Measurements from ENCODE around the gene ADAM8.
"Not testable (repeated sequence)": the region's sequence is repeated elsewhere in the genome, so short reads cannot be mapped to it uniquely, and the experiment has no call there.

The ADAM8 gene

GRCh38 chr10:133231244-133231945 lies 45.3 kb downstream of the ADAM8 start:
- DNase-seq (ENCODE audit: low read depth in 2 of 2), result no peak

- no peak for DNase-seq (ENCODE audit: low read depth in 2 of 2)
These were observed 46.1 kb downstream of the ADAM8 start for GRCh38 chr10:133230387-133231195.

GRCh38 chr10:133230044-133230361 lies 46.7 kb downstream of the ADAM8 start, which contains the start of gene UTF1:
TSS of gene UTF1 (plus strand) at chr10:133230217. CDS start at chr10:133230289, 72 bp downstream.
- DNase-seq (ENCODE audit: low read depth in 2 of 2), result no peak

DNA sequence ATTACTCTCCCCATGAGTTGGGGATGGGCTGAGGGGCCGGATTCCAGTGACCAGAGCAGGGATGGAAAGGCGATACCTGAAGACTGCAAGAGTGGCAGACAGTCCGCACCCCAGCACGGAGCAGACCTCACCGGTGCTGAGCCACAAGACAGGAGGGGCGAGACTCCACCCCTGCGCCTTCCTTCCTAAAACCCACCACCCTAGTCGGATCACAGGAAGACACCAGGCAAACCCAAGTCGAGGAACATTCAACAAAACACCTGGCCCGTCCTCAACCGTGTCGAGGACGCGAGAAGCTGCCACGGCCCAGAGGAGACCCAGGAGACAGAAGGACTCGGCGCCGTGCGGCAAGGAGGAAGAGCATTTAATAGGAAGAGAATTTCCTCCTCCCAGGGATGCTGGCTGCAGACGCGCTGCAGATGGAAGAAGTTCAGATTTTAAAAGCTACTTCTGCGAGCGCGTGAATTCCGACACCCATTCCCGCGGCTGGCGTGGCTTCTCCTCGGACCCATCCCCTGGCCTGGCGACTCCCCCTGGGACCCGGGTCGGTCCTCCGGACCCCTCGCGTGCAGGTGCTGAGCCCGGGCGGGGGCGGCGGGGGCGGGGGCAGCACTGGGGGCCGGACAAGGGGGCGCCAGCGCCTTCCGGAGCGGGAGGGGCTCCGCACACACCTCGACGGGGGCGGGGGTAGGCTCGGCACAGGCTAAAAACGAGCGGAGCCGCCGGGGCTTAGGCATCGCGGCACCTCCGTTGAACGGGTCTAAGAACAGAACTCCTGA lies 47.2 kb downstream of the ADAM8 start:
- DNase-seq (ENCODE audit: low read depth in 2 of 2), result no peak

GRCh38 chr10:133227256-133227655 lies 49.4 kb downstream of the ADAM8 start:
- no peak for DNase-seq (ENCODE audit: low read depth in 2 of 2)

DNA sequence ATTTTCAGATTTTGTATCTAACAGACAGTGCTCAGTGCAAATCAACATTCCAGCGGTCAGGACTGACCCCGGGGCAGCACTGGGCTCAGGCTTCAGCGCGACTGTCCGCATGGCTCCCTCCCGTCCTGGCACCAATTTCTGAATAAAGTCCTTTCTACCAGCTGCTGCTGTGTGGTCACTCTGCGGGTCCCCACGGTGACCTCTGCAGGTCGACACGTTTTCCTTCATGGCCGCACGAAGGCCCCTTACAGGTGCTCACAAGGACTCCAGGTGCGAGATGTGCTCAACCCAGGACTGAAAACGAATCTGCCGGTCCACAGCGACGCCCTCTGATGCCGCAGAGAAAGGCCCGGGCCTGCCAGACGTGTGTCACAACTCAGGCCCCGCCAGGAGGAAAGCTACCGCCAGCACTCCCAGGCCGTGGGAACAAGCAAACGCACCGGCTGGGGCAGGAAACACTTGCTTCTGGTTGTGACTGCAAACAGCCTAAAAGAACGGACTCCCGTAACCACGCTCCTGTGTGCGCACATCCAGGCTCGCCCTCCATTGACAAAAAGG lies 50.3 kb downstream of the ADAM8 start:
- DNase-seq (ENCODE audit: low read depth in 2 of 2), result no peak

- DNase-seq (ENCODE audit: low read depth in 2 of 2), result no peak
These were observed 50.9 kb downstream of the ADAM8 start for GRCh38 chr10:133225707-133226191.

- no peak for DNase-seq (ENCODE audit: low read depth in 2 of 2)
These were observed 51.8 kb downstream of the ADAM8 start for GRCh38 chr10:133224756-133225372.

GRCh38 chr10:133224076-133224475 lies 52.6 kb downstream of the ADAM8 start:
- DNase-seq (ENCODE audit: low read depth in 2 of 2), result no peak

DNA sequence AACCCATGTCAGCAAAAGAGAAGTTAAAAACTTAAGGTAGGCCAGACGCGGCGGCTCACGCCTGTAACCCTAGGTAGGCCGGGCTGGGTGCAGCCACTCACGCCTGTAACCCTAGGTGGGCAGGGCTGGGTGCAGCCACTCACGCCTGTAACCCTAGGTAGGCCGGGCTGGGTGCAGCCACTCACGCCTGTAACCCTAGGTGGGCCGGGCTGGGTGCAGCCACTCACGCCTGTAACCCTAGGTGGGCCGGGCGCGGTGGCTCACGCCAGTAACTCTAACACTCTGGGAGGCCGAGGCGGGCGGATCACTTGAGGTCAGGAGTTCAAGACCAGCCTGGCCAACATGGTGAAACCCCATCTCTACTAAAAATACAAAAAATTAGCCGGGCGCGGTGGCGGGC lies 54.9 kb downstream of the ADAM8 start:
- DNase-seq (ENCODE audit: low read depth in 2 of 2), result not testable (repeated sequence)

- DNase-seq (ENCODE audit: low read depth in 2 of 2), result no peak
These were observed 55.3 kb downstream of the ADAM8 start for GRCh38 chr10:133221331-133221730.

DNA sequence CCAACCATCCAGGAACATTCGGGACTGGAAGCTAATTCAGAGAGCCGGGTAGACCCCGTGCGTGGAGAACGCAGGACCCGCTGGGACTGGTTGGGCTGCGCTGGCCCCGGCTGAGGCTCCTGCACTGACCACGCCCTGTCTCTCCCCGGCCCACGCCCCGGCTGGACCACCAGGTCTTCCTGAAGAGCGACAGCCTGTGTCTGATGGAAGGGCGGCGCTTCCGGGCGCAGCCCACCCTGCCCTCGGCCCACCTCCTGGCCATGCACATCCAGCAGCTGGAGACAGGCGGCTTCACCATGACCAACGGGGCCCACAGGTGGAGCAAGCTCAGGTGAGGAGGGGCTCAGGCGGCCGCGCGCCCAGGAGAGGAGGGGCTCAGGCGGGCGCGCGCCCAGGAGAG lies 56.9 kb downstream of the ADAM8 start:
- no peak for DNase-seq (ENCODE audit: low read depth in 2 of 2)

- no peak for DNase-seq (ENCODE audit: low read depth in 2 of 2)
These were observed 57.8 kb downstream of the ADAM8 start for GRCh38 chr10:133218891-133219290.

GRCh38 chr10:133217800-133218589 lies 58.7 kb downstream of the ADAM8 start:
- DNase-seq (ENCODE audit: low read depth in 2 of 2), result no peak

DNA sequence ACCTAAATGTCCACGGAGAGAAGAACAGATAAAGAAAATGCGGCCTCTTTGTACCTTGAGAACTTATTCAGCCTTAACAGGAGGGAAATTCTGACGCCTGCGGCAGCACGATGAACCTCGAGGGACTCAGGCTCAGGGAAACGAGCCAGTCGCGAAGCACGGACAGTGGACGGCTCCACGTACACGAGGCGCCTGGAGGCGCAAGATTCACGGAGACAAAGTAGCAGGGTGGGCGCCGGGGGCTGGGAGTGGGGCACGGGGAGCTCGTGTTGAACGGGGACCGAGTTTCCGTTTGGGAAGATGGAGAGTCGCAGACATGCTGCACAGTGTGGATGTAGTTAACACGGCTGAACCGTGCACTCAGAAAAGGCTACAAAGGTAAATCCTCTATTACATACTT lies 59.9 kb downstream of the ADAM8 start:
- no peak for DNase-seq (ENCODE audit: low read depth in 2 of 2)

- DNase-seq (ENCODE audit: low read depth in 2 of 2), result no peak
These were observed 61.1 kb downstream of the ADAM8 start for GRCh38 chr10:133215586-133215985.

DNA sequence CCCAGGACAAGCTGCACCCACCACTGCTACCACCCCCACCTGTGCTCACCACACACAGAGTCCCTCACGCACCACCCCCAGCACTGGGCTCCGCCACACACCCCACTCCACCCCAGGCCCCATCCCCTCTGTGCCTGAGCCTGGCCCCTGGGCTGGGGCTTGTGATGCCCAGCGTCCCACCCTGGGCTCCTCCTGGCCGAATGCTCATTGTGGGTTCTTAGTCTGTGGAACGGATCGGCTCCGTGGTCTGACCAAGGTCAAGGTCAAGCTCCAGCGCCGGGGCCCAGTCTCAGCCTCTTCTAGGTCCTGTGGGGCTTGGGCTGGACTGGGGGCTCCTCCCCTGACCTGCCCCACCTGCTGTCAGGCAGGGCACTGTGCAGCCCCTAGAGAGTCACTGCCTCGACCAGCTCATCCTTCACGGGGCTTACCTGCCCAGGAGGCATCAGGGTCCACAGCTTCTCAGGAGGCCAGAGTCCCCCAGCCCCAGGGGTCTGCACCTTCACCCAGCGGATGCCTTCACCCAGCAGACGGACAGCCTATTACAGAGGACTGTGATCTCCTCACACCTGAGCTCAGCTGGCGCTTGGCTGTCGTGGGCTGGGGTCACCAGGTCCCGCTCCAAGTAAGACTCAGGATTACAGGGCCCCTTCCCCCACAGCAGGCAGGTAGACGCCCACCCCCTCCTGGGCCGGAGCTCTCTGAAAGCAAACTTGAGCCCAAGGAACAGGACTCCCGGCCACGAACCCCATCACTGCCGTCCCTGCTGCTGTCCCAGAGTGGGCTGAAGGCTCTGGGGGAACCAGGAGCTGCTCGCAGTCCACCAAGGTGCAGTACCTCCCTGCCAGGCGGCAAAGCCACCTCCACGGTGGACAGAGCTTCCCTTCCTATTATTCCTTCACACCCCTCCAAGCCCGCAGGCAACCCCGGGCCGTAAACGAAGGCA lies 61.9 kb downstream of the ADAM8 start:
- DNase-seq (ENCODE audit: low read depth in 2 of 2), result no peak

GRCh38 chr10:133213641-133214467 lies 62.8 kb downstream of the ADAM8 start:
- DNase-seq (ENCODE audit: low read depth in 2 of 2), result no peak

Data from stimulated activated CD8-positive, alpha-beta memory T cell treated with anti-CD3 and anti-CD28 coated beads, Interleukin-2, amount 100 ng/mL, for 48 hours (primary cell).